ENCODE measurements around the gene AFF3. TPM values are rescaled to one million over a fixed set of nuclear protein-coding genes. Genes with fewer than 3 reads are reported as not detected.

The AFF3 gene
- total RNA-seq, 1 donor from 2014 or later = 12.2 TPM

DNA sequence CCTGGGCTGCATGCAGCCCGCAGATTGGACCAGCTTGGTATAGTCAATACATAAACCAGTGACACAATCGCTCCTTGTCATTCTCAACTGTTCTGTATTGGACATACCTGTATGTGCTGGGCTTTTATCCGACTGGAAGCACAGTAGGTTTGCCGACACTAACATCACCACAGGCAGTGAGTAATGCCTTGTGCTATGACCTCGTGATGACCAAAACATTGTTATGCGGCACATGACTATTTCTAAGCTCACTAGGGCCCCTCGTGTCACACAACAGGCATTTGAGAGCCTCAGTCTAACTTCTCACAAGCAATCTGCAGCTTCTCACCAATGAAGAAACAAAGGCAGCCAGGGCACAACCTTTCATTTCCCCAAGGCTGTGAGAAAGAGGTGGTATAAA lies 320.8 kb downstream of the AFF3 start:
- no peak for DNase-seq (ENCODE audit: low spot score)
- Mint-ChIP-seq H3K4me1 (ENCODE audit: unreplicated experiment) (no peaks in the 10 kb centered on the region), H3K27ac (ENCODE audit: unreplicated experiment) (no peak overlapping the region), H3K9me3 (ENCODE audit: unreplicated experiment) (no peaks in the 10 kb centered on the region), H3K27me3 (ENCODE audit: unreplicated experiment) (no peaks in the 10 kb centered on the region), H3K4me3 (ENCODE audit: unreplicated experiment) (no peak overlapping the region), H3K36me3 (ENCODE audit: low read depth, unreplicated experiment) (no peaks in the 10 kb centered on the region)
- no peak for TF ChIP-seq CTCF (IDR thresholded peaks at IDR 0.05; ENCODE audit: unreplicated experiment)

DNA sequence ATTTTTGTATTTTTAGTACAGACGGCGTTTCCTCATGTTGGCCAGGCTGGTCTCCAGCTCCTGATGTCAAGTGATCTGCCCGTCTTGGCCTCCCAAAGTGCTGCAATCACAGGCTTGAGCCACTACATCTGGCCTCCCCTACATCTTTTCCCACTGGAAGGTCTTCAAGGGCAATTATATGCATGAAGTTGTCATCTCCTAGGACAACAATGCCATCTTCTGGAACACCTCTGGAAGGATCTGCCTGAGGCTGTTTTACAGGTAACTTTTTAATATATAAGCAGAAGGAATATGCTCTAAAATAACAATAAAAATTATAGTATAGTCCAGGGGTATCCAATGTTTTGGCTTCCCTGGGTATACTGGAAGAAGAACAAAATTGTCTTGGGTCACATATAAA lies 321.4 kb downstream of the AFF3 start:
- H3K27me3 Mint-ChIP-seq (ENCODE audit: unreplicated experiment) = no peaks in the 10 kb centered on the region
- no peak overlapping the region for H3K4me3 Mint-ChIP-seq (ENCODE audit: unreplicated experiment)
- H3K27ac Mint-ChIP-seq (ENCODE audit: unreplicated experiment) = no peak overlapping the region
- H3K36me3 Mint-ChIP-seq (ENCODE audit: low read depth, unreplicated experiment) = no peaks in the 10 kb centered on the region
- H3K9me3 Mint-ChIP-seq (ENCODE audit: unreplicated experiment) = no peaks in the 10 kb centered on the region
- no peaks in the 10 kb centered on the region for H3K4me1 Mint-ChIP-seq (ENCODE audit: unreplicated experiment)
- no peak for TF ChIP-seq CTCF (IDR thresholded peaks at IDR 0.05; ENCODE audit: unreplicated experiment)
- DNase-seq (ENCODE audit: low spot score) = no peak

DNA sequence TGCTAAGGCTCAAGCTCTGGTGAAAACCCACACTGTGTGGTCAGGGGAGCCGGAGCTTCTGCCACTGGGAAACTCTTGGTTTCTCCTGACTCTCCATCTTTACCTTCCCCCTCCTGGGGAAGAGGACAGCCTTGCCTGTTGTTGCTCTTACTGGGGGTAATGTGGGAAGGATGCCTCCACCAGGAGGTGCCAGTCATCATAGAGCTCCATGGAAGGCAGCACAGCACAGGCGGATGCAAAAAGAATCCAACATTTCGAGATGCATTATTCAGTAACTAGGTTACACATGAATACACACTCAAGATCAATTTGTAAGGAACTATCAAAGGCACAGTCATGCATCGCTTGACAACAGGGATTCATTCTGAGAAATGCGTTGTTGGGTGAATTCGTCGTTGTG lies 322.6 kb downstream of the AFF3 start:
- TF ChIP-seq CTCF (IDR thresholded peaks at IDR 0.05; ENCODE audit: unreplicated experiment) = no peak
- Mint-ChIP-seq H3K27ac (ENCODE audit: unreplicated experiment) (no peak overlapping the region), H3K36me3 (ENCODE audit: low read depth, unreplicated experiment) (no peaks in the 10 kb centered on the region), H3K27me3 (ENCODE audit: unreplicated experiment) (no peaks in the 10 kb centered on the region), H3K4me3 (ENCODE audit: unreplicated experiment) (no peak overlapping the region), H3K4me1 (ENCODE audit: unreplicated experiment) (no peaks in the 10 kb centered on the region), H3K9me3 (ENCODE audit: unreplicated experiment) (no peaks in the 10 kb centered on the region)
- DNase-seq (ENCODE audit: low spot score) = no peak

GRCh38 chr2:99818842-99819241 lies 323.5 kb downstream of the AFF3 start:
- no peak for DNase-seq (ENCODE audit: low spot score)
- TF ChIP-seq CTCF (IDR thresholded peaks at IDR 0.05; ENCODE audit: unreplicated experiment) = no peak
- no peak overlapping the region for H3K4me3 Mint-ChIP-seq (ENCODE audit: unreplicated experiment)
- no peaks in the 10 kb centered on the region for H3K9me3 Mint-ChIP-seq (ENCODE audit: unreplicated experiment)
- no peaks in the 10 kb centered on the region for H3K36me3 Mint-ChIP-seq (ENCODE audit: low read depth, unreplicated experiment)
- no peak overlapping the region for H3K27ac Mint-ChIP-seq (ENCODE audit: unreplicated experiment)
- H3K4me1 Mint-ChIP-seq (ENCODE audit: unreplicated experiment) = no peaks in the 10 kb centered on the region
- H3K27me3 Mint-ChIP-seq (ENCODE audit: unreplicated experiment) = no peaks in the 10 kb centered on the region

DNA sequence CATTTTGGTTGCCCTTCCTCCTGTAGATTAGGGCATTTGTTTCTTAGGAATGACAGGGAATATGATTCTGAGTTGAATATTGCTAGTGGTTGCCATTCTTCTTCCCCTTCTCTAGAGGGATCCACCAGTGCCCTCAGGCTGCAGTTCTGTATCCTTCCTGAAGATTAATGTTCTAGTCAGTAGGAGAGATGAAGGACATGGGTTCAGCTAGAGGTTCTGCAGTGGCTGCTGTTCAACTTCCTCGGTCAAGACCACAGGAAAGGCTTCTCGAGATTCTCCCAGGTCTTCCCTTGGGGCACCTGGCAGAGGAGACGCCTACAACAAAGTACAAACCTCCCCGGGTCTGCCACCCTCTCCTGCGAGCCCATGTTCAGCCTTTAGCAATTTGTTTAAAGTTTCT lies 325.5 kb downstream of the AFF3 start:
- Mint-ChIP-seq H3K27ac (ENCODE audit: unreplicated experiment) (no peak overlapping the region), H3K4me3 (ENCODE audit: unreplicated experiment) (no peak overlapping the region), H3K36me3 (ENCODE audit: low read depth, unreplicated experiment) (no peaks in the 10 kb centered on the region), H3K4me1 (ENCODE audit: unreplicated experiment) (no peaks in the 10 kb centered on the region), H3K9me3 (ENCODE audit: unreplicated experiment) (no peaks in the 10 kb centered on the region), H3K27me3 (ENCODE audit: unreplicated experiment) (no peaks in the 10 kb centered on the region)
- no peak for DNase-seq (ENCODE audit: low spot score)
- TF ChIP-seq CTCF (IDR thresholded peaks at IDR 0.05; ENCODE audit: unreplicated experiment) = no peak
